Caco-2 (cell line): ENCODE measurements around the gene CSMD2. TPM values are rescaled to one million over a fixed set of nuclear protein-coding genes. Genes with fewer than 3 reads are reported as not detected.

Source experiments
- BruUV-seq: library from RNA; stranded (reverse); fragments of 400-500 nt; replicated peaks from 2 replicates; lab custom pipeline; 2021; lab: Mats Ljungman, UMichigan
- CTCF ChIA-PET: fragments of 300-600 bp; sonication (Branson Sonifier 250); formaldehyde crosslinking; loops from one replicate; lab custom pipeline; 2022; ENCODE audit warnings: antibody characterized with exemption; lab: Charles Lee
- POLR2A ChIA-PET: fragments of 300-600 bp; sonication (Branson Sonifier 250); formaldehyde crosslinking; loops from one replicate; lab custom pipeline; 2022; ENCODE audit warnings: antibody characterized with exemption; lab: Charles Lee
- DNase-seq, 2 experiments: peaks; one replicate each; pipeline versions ENCODE4 v3.0.0 to v3.0.0-alpha.2; 2020 to 2022
- H3K27me3 ChIP-seq: replicated peaks from 2 replicates; pipeline ENCODE4 v1.6.0; 2011; ENCODE audit warnings: low read length; ENCODE audit not compliant: control insufficient read depth, insufficient read depth
- H3K36me3 ChIP-seq: 2 replicates; pipeline ENCODE4 v1.5.1; 2011; ENCODE audit warnings: low read length; ENCODE audit not compliant: control insufficient read depth, insufficient read depth
- H3K4me1 ChIP-seq: fragments of 250-450 bp; sonication (Bioruptor Pico); 2 replicates; pipeline ENCODE4 v1.5.1; 2020; ENCODE audit warnings: mild to moderate bottlenecking
- H3K4me3 ChIP-seq: 2 replicates; pipeline ENCODE4 v1.5.1; 2011; ENCODE audit warnings: low read depth, mild to moderate bottlenecking, control low read depth, low read length
- H3K9me3 ChIP-seq: fragments of 250-450 bp; sonication (Bioruptor Pico); 2 replicates; pipeline ENCODE4 v1.5.1; 2020; ENCODE audit warnings: mild to moderate bottlenecking, moderate library complexity
- H3K27ac Mint-ChIP-seq: one replicate; pipeline ENCODE4 v1.8.0; 2022; ENCODE audit warnings: mixed read lengths; ENCODE audit not compliant: unreplicated experiment
- H3K27me3 Mint-ChIP-seq: one replicate; pipeline ENCODE4 v1.8.0; 2022; ENCODE audit warnings: mixed read lengths; ENCODE audit not compliant: insufficient read depth, unreplicated experiment
- H3K36me3 Mint-ChIP-seq: one replicate; pipeline ENCODE4 v1.8.0; 2022; ENCODE audit warnings: mild to moderate bottlenecking, mixed read lengths; ENCODE audit not compliant: insufficient read depth, unreplicated experiment
- H3K4me1 Mint-ChIP-seq: one replicate; pipeline ENCODE4 v1.8.0; 2022; ENCODE audit warnings: low read depth, mixed read lengths; ENCODE audit not compliant: unreplicated experiment
- H3K4me3 Mint-ChIP-seq: one replicate; pipeline ENCODE4 v1.8.0; 2022; ENCODE audit warnings: mild to moderate bottlenecking, moderate library complexity, mixed read lengths; ENCODE audit not compliant: unreplicated experiment
- H3K9me3 Mint-ChIP-seq: one replicate; pipeline ENCODE4 v1.8.0; 2022; ENCODE audit warnings: mixed read lengths; ENCODE audit not compliant: unreplicated experiment
- intact Hi-C: fragments of 100-400 bp; cut with micrococcal nuclease; formaldehyde crosslinking; loops from one replicate; pipeline ENCODE4 v1.10.0; 2022; ENCODE audit not compliant: unreplicated experiment
- total RNA-seq: library from RNA; stranded (reverse); gene quantifications from 2 replicates; pipeline ENCODE4 v1.2.3, GENCODE V29; 2022
- TF ChIP-seq, protein P1 (sequence below), 2 experiments: fragments of 200-600 bp in 1 of 2; IDR thresholded peaks; 1 replicate in 1 of 2; 2 replicates in 1 of 2; pipeline versions ENCODE4 v1.5.1 to v1.8.0; 2011 to 2022; ENCODE audit warnings: antibody characterized with exemption in 1 of 2, control low read depth in 1 of 2, inconsistent platforms in 1 of 2, low read depth in 1 of 2, low read length in 1 of 2, mild to moderate bottlenecking in 1 of 2, moderate library complexity in 1 of 2; ENCODE audit not compliant: insufficient read depth in 1 of 2, severe bottlenecking in 1 of 2, unreplicated experiment in 1 of 2

Gene CSMD2
- total RNA-seq, 1 experiment from 2014 or later = not detected

DNA sequence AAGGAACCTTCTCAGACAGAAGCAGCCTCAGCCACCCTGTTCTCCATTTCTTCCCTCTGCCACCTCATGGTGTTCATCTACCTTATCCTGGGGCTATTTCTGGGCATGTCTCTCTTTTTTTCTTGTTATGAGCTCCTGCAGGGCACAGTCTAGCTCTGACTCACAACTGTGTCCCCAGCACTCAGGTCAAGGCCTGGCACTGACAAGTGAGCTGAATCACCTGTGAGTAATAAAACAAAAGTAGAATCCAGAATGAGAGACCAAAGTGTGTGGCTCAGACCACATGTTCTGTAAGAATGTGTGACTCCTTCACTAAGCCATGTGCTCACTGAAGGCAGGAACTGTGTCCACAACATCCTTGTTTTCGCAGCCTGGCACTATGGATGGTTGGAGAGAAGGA, 34.9 kb upstream of the CSMD2 start:
- Histone ChIP-seq H3K4me1 (no peaks in the 10 kb centered on the region), H3K36me3 (no peaks in the 10 kb centered on the region), H3K27me3 (no peaks in the 10 kb centered on the region), H3K9me3 (no peaks in the 10 kb centered on the region), H3K4me3 (no peak overlapping the region)
- no peaks in the 10 kb centered on the region for H3K36me3 Mint-ChIP-seq
- no peaks in the 10 kb centered on the region for H3K9me3 Mint-ChIP-seq
- POLR2A ChIA-PET = no interaction called here
- H3K4me1 Mint-ChIP-seq = no peaks in the 10 kb centered on the region
- TF ChIP-seq, protein P1, sequence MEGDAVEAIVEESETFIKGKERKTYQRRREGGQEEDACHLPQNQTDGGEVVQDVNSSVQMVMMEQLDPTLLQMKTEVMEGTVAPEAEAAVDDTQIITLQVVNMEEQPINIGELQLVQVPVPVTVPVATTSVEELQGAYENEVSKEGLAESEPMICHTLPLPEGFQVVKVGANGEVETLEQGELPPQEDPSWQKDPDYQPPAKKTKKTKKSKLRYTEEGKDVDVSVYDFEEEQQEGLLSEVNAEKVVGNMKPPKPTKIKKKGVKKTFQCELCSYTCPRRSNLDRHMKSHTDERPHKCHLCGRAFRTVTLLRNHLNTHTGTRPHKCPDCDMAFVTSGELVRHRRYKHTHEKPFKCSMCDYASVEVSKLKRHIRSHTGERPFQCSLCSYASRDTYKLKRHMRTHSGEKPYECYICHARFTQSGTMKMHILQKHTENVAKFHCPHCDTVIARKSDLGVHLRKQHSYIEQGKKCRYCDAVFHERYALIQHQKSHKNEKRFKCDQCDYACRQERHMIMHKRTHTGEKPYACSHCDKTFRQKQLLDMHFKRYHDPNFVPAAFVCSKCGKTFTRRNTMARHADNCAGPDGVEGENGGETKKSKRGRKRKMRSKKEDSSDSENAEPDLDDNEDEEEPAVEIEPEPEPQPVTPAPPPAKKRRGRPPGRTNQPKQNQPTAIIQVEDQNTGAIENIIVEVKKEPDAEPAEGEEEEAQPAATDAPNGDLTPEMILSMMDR (IDR thresholded peaks at IDR 0.05; ENCODE audit: insufficient read depth in 1 of 2, low read depth in 1 of 2, low read length in 1 of 2, severe bottlenecking in 1 of 2, unreplicated experiment in 1 of 2) = no peak
- no peak for DNase-seq
- intact Hi-C loops = no loop called here
- H3K27ac Mint-ChIP-seq = no peak overlapping the region
- H3K27me3 Mint-ChIP-seq = peaks cover 10% of the 10 kb centered on the region
- no TSS peak for BruUV-seq
- no peak overlapping the region for H3K4me3 Mint-ChIP-seq
- CTCF ChIA-PET = no interaction called here

DNA sequence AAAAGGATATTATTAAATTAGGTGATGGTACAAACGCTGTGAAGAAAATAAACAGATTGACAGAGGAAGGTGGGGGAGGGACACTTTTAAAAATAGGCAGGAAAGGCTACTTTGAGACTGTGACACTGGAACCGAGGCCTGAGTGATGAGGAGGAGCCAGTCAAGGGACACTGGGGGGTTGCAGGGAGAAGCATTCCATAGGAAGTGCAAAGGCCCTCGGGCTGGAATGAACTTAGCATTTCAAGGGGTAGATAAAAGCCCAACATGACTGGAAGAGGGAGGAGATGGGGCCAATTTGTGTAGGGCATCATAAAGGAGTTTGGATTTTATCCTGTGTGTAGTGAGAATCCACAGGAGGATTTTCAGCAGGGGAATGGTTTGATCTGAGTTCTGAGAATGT, 27.6 kb upstream of the CSMD2 start:
- ChIA-PET POLR2A (no interaction called here), CTCF (no interaction called here)
- Mint-ChIP-seq H3K27me3 (no peaks in the 10 kb centered on the region), H3K4me1 (no peaks in the 10 kb centered on the region), H3K36me3 (no peaks in the 10 kb centered on the region), H3K4me3 (no peak overlapping the region), H3K9me3 (peaks cover 12% of the 10 kb centered on the region), H3K27ac (no peak overlapping the region)
- Histone ChIP-seq H3K9me3 (no peaks in the 10 kb centered on the region), H3K4me1 (no peaks in the 10 kb centered on the region), H3K36me3 (no peaks in the 10 kb centered on the region), H3K4me3 (no peak overlapping the region), H3K27me3 (no peaks in the 10 kb centered on the region)
- TF ChIP-seq, protein P1 (IDR thresholded peaks at IDR 0.05; ENCODE audit: insufficient read depth in 1 of 2, low read depth in 1 of 2, low read length in 1 of 2, severe bottlenecking in 1 of 2, unreplicated experiment in 1 of 2) = no peak
- intact Hi-C loops = no loop called here
- BruUV-seq = no TSS peak
- no peak for DNase-seq

DNA sequence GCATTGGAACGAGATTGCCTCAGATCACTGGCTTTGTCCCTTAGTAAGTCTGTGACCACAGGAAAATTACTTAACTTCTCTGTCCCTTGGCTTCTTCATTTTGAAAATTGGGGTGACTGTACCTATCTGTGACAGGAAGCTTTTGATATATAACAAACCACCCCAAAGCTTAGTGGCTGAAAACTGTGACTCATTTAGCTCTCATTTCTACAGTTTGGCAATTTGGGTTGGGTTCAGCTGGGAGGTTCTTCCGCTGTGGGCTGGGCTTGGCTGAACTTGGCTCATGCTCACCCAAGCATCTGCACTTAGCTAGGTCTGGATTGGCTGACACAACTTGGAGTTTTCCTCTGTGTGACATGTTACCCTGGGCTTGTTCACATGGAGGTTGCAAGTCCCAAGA, 25.7 kb upstream of the CSMD2 start:
- H3K27me3 ChIP-seq = no peaks in the 10 kb centered on the region
- Mint-ChIP-seq H3K4me3 (no peak overlapping the region), H3K4me1 (no peaks in the 10 kb centered on the region), H3K27ac (no peak overlapping the region), H3K36me3 (no peaks in the 10 kb centered on the region), H3K27me3 (peaks cover 3% of the 10 kb centered on the region), H3K9me3 (peaks cover 12% of the 10 kb centered on the region)
- no peaks in the 10 kb centered on the region for H3K36me3 ChIP-seq
- no peak overlapping the region for H3K4me3 ChIP-seq
- H3K4me1 ChIP-seq = no peaks in the 10 kb centered on the region
- no peak for DNase-seq
- H3K9me3 ChIP-seq = no peaks in the 10 kb centered on the region
- POLR2A ChIA-PET = no interaction called here
- TF ChIP-seq, protein P1 (IDR thresholded peaks at IDR 0.05; ENCODE audit: insufficient read depth in 1 of 2, low read depth in 1 of 2, low read length in 1 of 2, severe bottlenecking in 1 of 2, unreplicated experiment in 1 of 2) = no peak
- BruUV-seq = no TSS peak
- CTCF ChIA-PET = no interaction called here
- intact Hi-C loops = no loop called here
